ENCODE measurements around the gene SLC9A7.

GRCh38 chrX:46743046-46743445 is 15.9 kb downstream of the SLC9A7 start:
- no peak for TF ChIP-seq CTCF (conservative IDR thresholded peaks at IDR 0.05; ENCODE audit: low read depth, low read length)
- no peak for TF ChIP-seq EZH2 (IDR thresholded peaks at IDR 0.05; ENCODE audit: low read length, unreplicated experiment)
- no peak for TF ChIP-seq EZH2phosphoT487 (IDR thresholded peaks at IDR 0.05; ENCODE audit: borderline replicate concordance, low read length)

Data from PC-3 (cell line).